Left colon (tissue), 2 donors: ENCODE data around the gene MCM9. TPM values are rescaled to one million over a fixed set of nuclear protein-coding genes. Genes with fewer than 3 reads are reported as not detected.

Source experiments
- ATAC-seq: fragments of 200-7000 bp; cut with Tn5 transposase; one replicate; pipeline ENCODE4 v1.9.1; 2020; ENCODE audit warnings: mild to moderate bottlenecking, moderate library complexity
- DNase-seq, 2 donors: peaks; one replicate each; pipeline ENCODE4 v3.0.0-alpha.2; 2020
- intact Hi-C, 2 donors: fragments of 100-400 bp; cut with DNase I in 1 of 2; cut with micrococcal nuclease in 1 of 2; formaldehyde crosslinking; loops; one replicate each; pipeline versions ENCODE4 v1.11.2 to v1.14.0; 2022; cut with DNase I, micrococcal nuclease
- total RNA-seq, 2 donors: library from RNA; stranded (reverse); fragmentation: NEBNext Ultra II Directional; extraction: Animal tissue kit (Norgen Biotek cat#: 25700); gene quantifications; one replicate each; pipeline ENCODE4 v1.2.1, GENCODE V29; 2021
- donor health status: DM: no; HTN: no; CAD: no.
- donor health status: DM: yes; HTN: yes; CAD: no.

Gene MCM9
- total RNA-seq, 2 donors from 2014 or later, result 16.2 to 19.0 TPM

- intact Hi-C loops, result no loop called here
- no peak for ATAC-seq
- DNase-seq, result no peak
Measured at GRCh38 chr6:118897386-118897785, 37.6 kb downstream of the MCM9 start.

GRCh38 chr6:118896339-118897136 is 38.4 kb downstream of the MCM9 start:
- DNase-seq (no peak), ATAC-seq (no peak)
- intact Hi-C loops, result no loop called here

GRCh38 chr6:118895859-118896258 is 39.1 kb downstream of the MCM9 start:
- ATAC-seq (no peak), DNase-seq (no peak)
- intact Hi-C loops, result no loop called here

GRCh38 chr6:118895261-118895560 is 39.7 kb downstream of the MCM9 start:
- intact Hi-C loops, result no loop called here
- ATAC-seq (no peak), DNase-seq (no peak)

- DNase-seq, result peak; percentile 61 to 72
- intact Hi-C loops, result no loop called here
- ATAC-seq, result peak; percentile 63
Measured at GRCh38 chr6:118894425-118895260, 40.3 kb downstream of the MCM9 start.

- DNase-seq (peak; percentile 96 to 98), ATAC-seq (peak; percentile 86)
- intact Hi-C loops, result no loop called here
Measured at GRCh38 chr6:118893807-118894424, 41.0 kb downstream of the MCM9 start, which contains the start of gene ASF1A. ASF1A (plus strand) TSS chr6:118894152; CDS start chr6:118894414, 262 bp downstream.

- intact Hi-C loops, result no loop called here
- peak; percentile 38 for ATAC-seq
- DNase-seq, result peak; percentile 38 to 49
Measured at GRCh38 chr6:118893064-118893806, 41.7 kb downstream of the MCM9 start.

GRCh38 chr6:118892355-118892991 is 42.5 kb downstream of the MCM9 start:
- no peak for ATAC-seq
- no peak for DNase-seq
- intact Hi-C loops, result no loop called here

- intact Hi-C loops, result no loop called here
- ATAC-seq, result no peak
- no peak for DNase-seq
Measured at GRCh38 chr6:118890997-118891790, 43.8 kb downstream of the MCM9 start.

- intact Hi-C loops, result no loop called here
- DNase-seq, result no peak
- ATAC-seq, result no peak
Measured at GRCh38 chr6:118889163-118889562, 45.8 kb downstream of the MCM9 start.

- intact Hi-C loops, result no loop called here
- ATAC-seq (no peak), DNase-seq (no peak)
Measured at GRCh38 chr6:118886641-118887040, 48.3 kb downstream of the MCM9 start.

- no peak for DNase-seq
- intact Hi-C loops, result no loop called here
- no peak for ATAC-seq
Measured at GRCh38 chr6:118882314-118882905, 52.5 kb downstream of the MCM9 start.

GRCh38 chr6:118881440-118882313 is 53.3 kb downstream of the MCM9 start:
- no peak for ATAC-seq
- intact Hi-C loops, result no loop called here
- no peak for DNase-seq

GRCh38 chr6:118877806-118878205 is 57.2 kb downstream of the MCM9 start:
- ATAC-seq (no peak), DNase-seq (no peak)
- intact Hi-C loops, result no loop called here

- ATAC-seq, result no peak
- DNase-seq, result no peak
- intact Hi-C loops, result no loop called here
Measured at GRCh38 chr6:118876814-118877213, 58.1 kb downstream of the MCM9 start.

GRCh38 chr6:118876198-118876597 is 58.8 kb downstream of the MCM9 start:
- intact Hi-C loops, result no loop called here
- ATAC-seq, result no peak
- DNase-seq, result no peak

GRCh38 chr6:118875672-118876071 is 59.3 kb downstream of the MCM9 start:
- intact Hi-C loops, result no loop called here
- DNase-seq (no peak), ATAC-seq (peak; percentile 89)
